Measurements from ENCODE around the gene IQSEC1. TPM values are rescaled to one million over a fixed set of nuclear protein-coding genes. Genes with fewer than 3 reads are reported as not detected.
A peak's percentile ranks its signal among the peaks of the same experiment; 100 is the strongest.

Gene IQSEC1
- total RNA-seq, 1 donor from 2014 or later, result 148 TPM

DNA sequence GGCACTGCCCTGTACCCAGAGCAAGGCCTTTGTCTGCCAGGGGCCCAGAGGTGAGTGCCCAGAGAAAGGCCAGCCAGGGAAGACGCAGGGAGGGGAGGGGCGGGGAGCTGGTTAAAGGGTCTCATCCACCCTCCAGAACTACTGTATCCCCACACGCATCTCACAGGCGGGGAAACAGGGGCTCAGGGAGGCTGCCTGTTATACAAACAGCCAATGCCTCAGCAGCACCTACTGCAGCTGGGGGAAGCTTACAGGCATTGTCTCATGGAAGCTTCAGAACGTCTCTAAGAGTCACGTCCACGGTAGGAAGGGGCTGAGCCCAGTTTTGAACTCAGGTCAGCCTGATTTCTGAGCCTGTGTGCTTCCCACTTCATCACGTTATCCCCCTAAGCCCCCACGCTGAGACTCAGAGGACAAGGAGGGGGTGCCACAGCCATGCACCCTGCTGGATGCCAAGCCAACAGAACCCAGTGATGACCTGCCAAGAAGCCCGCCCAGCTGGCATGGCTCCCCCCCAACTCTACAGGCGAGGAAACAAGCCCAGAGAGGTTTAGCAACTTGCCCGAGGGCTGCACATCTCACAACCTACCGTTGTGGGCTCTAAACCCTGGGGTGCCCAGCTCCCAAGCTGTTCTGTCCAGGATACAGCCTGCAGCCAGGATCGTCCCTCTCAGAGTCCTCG, 54.5 kb downstream of the IQSEC1 start:
- Histone ChIP-seq H3K36me3 (no peaks in the 10 kb centered on the region), H3K4me1 (peaks cover 20 to 58% of the 10 kb centered on the region in 2 donors), H3K4me3 (peak overlapping the region; percentile 39 to 52), H3K9me3 (no peaks in the 10 kb centered on the region), H3K27me3 (no peaks in the 10 kb centered on the region), H3K27ac (peak overlapping the region; percentile 72 to 74)
- intact Hi-C loops (cut with DNase I), result loop anchor here (2.0 kb wide), 1 partner anchor 24 kb away; no protein-coding TSS in a partner anchor
- TF ChIP-seq, protein P1, sequence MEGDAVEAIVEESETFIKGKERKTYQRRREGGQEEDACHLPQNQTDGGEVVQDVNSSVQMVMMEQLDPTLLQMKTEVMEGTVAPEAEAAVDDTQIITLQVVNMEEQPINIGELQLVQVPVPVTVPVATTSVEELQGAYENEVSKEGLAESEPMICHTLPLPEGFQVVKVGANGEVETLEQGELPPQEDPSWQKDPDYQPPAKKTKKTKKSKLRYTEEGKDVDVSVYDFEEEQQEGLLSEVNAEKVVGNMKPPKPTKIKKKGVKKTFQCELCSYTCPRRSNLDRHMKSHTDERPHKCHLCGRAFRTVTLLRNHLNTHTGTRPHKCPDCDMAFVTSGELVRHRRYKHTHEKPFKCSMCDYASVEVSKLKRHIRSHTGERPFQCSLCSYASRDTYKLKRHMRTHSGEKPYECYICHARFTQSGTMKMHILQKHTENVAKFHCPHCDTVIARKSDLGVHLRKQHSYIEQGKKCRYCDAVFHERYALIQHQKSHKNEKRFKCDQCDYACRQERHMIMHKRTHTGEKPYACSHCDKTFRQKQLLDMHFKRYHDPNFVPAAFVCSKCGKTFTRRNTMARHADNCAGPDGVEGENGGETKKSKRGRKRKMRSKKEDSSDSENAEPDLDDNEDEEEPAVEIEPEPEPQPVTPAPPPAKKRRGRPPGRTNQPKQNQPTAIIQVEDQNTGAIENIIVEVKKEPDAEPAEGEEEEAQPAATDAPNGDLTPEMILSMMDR (IDR thresholded peaks at IDR 0.05), result no peak
- DNase-seq (ENCODE audit: low spot score in 2 of 2), result no peak

DNA sequence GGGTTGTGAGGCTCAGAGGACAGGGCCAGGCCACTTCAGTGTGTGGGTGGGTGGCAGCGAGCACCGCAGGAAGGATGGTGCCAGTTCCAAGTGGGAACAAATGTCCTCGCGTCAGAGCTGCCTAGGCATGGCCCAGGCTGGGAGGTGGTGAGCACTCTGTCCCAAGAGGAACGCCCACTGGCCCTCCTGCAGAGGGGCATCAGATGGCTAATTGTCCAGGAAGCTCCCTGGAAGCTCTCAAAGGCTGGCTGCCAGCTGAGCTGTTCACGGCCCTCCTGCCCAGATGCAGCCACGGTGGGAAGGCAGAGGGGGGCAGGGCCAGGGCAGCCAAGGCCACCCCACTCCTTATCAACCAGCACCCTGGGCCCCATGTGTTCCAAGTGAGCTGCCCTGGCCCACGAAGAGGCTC, 55.2 kb downstream of the IQSEC1 start:
- Histone ChIP-seq H3K9me3 (no peaks in the 10 kb centered on the region), H3K27me3 (no peaks in the 10 kb centered on the region), H3K4me3 (no peak overlapping the region), H3K4me1 (peaks cover 20 to 55% of the 10 kb centered on the region in 2 donors), H3K27ac (peak overlapping the region; percentile 72 to 74), H3K36me3 (no peaks in the 10 kb centered on the region)
- TF ChIP-seq, protein P1 (IDR thresholded peaks at IDR 0.05), result no peak
- DNase-seq (ENCODE audit: low spot score in 2 of 2), result peak in 1 of 2 donors; percentile 81
- intact Hi-C loops (cut with DNase I), result loop anchor here (2.0 kb wide), 1 partner anchor 23 kb away; no protein-coding TSS in a partner anchor

DNA sequence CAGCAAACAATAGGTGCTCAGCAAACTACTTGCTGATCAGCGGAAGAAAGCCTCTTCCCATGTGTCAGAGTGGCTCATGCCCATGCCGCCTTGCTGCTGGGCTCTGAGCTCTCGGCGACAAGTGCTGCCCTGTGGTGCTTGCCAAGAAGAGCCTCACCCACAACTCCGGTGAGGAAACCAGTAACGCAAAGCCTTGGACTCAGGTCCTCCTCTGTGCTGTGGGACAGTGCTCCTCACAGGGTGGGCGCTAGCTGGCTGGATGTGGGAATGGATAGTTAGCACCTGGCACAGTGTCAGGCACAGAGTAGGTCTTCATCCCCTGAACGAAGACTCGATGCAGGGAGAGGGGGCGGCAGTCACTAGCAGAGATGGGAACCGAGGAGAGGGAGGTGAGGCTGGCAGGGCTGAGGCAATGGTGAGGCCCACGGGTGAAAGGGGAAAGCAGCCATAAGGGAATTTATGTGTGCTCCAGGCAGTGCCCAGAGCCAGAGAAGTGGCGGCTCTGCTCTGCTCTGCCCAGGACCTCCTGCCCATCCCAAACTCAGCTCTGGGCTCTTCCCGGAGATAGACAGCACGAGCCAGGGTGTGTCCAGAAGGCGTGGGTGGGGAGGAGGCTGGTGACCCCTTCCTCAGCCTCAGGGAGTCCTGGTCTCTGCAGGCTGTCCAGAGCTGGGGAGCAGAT, 55.7 kb downstream of the IQSEC1 start:
- peaks cover 17 to 49% of the 10 kb centered on the region in 2 donors for H3K4me1 ChIP-seq
- DNase-seq (ENCODE audit: low spot score in 2 of 2), result no peak
- TF ChIP-seq, protein P1 (IDR thresholded peaks at IDR 0.05), result no peak
- peak overlapping the region; percentile 72 to 74 for H3K27ac ChIP-seq
- H3K4me3 ChIP-seq, result no peak overlapping the region
- H3K36me3 ChIP-seq, result no peaks in the 10 kb centered on the region
- intact Hi-C loops (cut with DNase I), result loop anchor here (2.0 kb wide), 1 partner anchor 23 kb away; no protein-coding TSS in a partner anchor
- no peaks in the 10 kb centered on the region for H3K27me3 ChIP-seq
- H3K9me3 ChIP-seq, result no peaks in the 10 kb centered on the region

DNA sequence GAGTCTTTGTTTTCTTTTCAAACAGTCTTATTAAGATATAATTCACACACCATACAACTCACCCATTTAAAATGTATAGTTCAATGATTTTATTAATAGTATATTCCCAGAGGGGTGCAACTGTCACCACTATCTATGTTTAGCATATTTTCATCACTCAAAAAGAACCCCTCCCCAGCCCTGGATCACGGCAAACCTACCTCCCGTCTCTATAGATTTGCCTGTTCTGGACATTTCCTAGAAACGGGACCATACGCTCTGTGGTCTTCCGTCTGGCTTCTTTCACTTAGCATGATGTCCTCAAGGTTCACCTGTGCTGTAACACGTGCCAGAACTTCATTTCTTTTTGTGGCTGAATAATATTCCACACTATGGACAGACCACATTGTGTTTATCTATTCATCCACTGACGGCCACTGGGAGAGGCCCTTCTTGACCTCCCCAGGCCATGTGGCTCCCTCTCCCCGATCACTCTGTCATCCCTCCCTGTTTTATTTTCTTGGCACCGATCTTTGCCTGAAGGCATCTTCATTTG, 56.4 kb downstream of the IQSEC1 start:
- intact Hi-C loops (cut with DNase I), result no loop called here
- TF ChIP-seq, protein P1 (IDR thresholded peaks at IDR 0.05), result no peak
- no peaks in the 10 kb centered on the region for H3K36me3 ChIP-seq
- peak overlapping the region in 1 of 2 donors; percentile 37 for H3K4me3 ChIP-seq
- no peak for DNase-seq (ENCODE audit: low spot score in 2 of 2)
- H3K4me1 ChIP-seq, result peaks cover 12 to 44% of the 10 kb centered on the region in 2 donors
- no peaks in the 10 kb centered on the region for H3K27me3 ChIP-seq
- H3K27ac ChIP-seq, result peak overlapping the region; percentile 72 to 74
- no peaks in the 10 kb centered on the region for H3K9me3 ChIP-seq

DNA sequence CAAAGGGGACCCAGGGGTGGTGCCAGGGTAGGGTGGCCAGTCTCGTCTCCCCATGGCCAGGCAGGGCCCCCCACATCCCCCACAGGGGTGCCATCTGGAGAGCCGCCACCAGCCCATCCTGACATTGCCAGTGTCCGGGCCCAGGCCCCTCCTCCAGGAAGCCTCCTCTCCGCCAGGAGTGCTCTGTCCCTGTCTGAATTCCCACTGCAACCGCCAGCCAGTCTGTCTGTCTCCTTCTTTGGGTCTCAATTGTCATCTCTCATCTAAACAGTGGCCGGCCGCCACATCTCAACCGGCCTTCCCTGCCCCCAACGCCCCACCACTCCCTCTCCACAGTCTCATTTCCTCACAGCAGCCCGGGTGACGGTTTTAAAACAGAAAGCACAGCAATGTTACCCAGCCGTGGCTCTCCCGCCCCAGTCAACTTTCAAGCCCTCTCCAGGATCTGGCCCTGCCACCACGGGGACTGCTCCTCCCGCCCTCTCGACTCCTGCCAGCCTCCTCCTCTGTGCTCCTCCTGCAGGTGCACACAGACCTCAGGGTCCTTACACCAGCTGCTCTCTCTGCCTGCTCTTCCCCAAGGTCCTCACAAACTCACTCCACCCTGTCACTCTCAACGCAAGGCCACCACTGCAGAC, 57.0 kb downstream of the IQSEC1 start:
- intact Hi-C loops (cut with DNase I), result no loop called here
- H3K27me3 ChIP-seq, result no peaks in the 10 kb centered on the region
- TF ChIP-seq, protein P1 (IDR thresholded peaks at IDR 0.05), result no peak
- peaks cover 7 to 38% of the 10 kb centered on the region in 2 donors for H3K4me1 ChIP-seq
- peak overlapping the region in 1 of 2 donors; percentile 37 for H3K4me3 ChIP-seq
- peak overlapping the region; percentile 66 to 72 for H3K27ac ChIP-seq
- no peaks in the 10 kb centered on the region for H3K36me3 ChIP-seq
- H3K9me3 ChIP-seq, result no peaks in the 10 kb centered on the region
- peak in 1 of 2 donors; percentile 80 for DNase-seq (ENCODE audit: low spot score in 2 of 2)
